Measurements from ENCODE around the gene CCL20.
A peak's percentile ranks its signal among the peaks of the same experiment; 100 is the strongest.
"Not testable (repeated sequence)": the region's sequence is repeated elsewhere in the genome, so short reads cannot be mapped to it uniquely, and the experiment has no call there.

Gene CCL20

DNA sequence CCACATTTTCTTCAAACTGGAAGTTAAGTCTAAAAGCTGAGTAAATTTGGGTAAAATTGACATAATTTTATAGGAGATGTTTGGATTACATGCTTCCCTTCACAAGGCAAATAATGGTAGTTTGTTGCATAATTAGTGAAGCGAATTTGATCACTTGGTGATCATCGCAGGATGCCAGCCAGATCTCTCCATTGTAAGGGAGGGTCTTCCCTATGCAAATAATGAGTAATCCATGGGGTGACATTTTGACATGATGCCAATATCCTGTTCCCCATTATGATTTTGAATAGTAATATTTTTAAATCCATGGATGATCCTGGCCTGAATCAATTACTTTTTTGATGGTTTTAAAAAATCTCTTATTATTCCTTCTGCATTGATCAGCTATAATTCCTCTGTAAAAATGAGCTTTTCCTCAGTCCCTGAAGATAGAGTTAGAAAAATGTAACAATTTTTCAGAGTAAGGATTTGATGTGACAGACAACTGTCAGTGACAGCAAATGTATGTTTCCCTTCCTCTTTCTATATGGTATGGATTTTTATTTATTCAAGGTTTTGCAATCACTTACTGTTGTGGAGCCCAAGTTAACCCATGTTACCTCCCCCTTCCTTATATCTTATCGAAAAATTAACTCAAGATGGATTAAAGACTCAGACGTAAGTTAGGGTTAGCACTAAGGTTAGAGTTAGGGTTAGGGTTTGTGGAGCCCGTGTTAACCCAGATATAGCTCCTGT, 21.4 kb downstream of the CCL20 start:
- no peak for DNase-seq

DNA sequence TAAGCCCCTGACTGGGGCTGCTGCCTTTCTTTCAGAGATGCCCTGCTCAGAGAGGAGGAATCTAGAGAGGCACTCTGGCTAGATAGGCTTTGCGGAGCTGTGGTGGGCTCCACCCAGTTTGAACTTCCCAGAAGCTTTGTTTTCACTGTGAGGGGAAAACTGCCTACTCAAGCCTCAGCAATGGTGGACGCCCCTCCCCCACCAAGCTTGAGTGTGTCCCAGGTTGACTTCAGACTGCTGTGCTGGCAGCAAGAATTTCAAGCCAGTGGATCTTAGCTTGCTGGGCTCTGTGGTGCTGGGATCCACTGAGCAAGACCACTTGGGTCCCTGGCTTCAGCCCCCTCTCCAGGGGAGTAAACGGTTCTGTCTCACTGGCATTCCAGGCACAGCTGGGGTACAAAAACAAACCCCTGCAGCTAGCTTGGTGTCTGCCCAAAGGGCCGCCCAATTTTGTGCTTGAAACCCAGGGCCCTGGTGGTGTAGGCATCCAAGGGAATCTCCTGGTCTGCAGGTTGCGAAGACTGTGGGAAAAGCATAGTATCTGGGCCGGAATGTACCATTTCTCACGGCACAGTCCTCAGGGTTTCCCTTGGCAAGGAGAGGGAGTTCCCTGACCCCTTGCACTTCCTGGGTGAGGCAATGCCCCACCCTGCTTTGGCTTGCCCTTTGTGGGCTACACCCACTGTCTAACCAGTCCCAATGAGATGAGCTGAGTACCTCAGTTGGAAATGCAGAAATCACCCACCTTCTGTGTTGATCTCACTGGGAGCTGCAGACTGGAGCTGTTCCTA, 25.9 kb downstream of the CCL20 start:
- not testable (repeated sequence) for DNase-seq

DNA sequence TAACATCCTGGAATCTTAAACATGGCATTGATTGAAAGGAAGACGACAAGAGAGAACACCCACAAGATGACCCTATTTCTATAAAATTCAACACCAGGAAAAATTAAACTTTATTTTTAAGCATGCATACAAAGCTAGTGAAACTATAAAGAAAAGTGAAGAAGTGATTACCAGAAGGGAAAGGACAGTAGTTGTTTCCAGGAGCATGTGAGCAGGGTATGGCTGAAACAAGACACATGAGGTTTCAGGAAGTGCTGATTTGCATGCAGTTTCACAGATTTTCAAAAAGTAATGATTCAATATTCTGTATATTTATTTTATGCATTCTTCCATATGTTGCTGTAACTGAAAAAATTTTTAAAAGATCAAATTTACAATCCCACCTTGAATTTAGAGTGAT, 33.2 kb downstream of the CCL20 start:
- DNase-seq: no peak

DNA sequence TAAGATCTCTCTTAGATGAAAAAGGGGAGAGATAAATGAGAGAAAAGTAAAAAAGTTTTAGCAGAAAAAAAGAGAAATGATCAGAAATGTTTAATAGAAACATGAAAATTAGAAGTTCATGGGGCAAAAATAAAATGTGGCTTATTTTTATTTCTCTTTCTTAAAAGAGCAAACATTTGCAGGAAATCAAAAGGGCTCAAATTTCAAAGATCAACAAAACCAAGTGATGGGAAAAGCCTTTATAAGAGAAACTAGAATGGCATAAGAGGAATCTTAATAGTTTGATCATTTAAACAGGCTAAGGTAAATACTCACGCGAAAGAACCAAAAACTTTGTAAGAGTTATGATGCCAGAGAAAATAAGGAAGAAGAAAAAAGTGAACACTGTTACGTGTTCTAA, 34.5 kb downstream of the CCL20 start:
- no peak for DNase-seq

DNA sequence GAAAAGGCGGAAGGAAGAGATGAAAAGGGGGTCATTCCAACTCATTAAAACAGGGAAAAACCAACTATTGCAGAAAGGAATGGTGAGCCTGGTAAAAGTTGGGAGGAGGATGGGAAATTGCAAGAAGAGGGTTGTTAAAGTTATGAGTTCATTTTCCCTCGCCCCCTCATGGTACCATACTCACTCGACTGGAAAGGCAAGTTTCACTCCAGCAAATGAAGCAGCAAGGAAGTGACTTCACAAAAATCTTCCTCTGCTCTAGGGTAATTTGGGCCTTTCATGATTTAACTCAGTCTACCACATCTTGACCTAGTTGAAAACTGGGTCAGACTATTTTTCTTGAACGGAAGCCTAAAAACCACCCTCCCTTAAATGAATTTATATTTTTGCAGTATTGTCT, 34.9 kb downstream of the CCL20 start:
- peak in 1 of 2 donors; percentile 8 for DNase-seq

DNA sequence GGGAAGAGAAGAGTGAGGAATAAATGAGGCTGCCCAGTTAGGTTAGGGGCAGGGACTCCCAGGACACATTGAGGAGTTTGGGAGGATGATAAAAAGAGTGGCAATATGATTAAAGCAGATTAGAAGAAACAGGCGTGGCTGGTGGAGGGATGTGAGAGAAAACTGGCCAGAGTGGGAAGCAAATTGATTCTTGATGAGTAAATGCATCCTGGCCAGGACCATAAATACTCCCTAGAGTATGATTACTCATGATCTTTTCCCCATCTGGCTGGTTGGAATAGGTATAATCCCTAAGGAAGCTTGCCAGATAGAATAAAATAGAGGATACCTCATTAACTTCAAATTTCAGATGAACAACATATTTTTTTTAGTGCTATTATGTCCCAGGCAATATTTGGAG, 36.3 kb downstream of the CCL20 start:
- no peak for DNase-seq

DNA sequence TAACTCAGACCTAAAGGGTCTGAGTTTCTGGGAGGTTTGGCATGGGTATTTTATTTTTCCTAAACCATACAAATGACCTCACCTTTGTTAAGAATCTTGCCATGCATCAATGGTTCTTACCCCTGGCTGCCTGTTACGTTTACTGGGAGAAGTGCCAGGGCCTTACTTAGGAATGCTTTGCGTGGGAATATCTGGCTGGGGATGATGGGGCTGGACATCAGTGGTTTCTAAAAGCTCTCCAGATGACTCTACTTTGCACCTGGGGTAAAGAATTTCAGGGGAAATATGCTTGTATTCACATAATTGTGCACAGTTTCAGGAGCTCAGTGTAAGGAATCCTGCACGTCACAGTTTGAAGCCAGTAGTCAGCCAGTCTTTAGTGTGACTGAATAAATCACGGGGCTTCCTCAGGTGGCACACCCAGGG, 39.6 kb downstream of the CCL20 start:
- no peak for DNase-seq

DNA sequence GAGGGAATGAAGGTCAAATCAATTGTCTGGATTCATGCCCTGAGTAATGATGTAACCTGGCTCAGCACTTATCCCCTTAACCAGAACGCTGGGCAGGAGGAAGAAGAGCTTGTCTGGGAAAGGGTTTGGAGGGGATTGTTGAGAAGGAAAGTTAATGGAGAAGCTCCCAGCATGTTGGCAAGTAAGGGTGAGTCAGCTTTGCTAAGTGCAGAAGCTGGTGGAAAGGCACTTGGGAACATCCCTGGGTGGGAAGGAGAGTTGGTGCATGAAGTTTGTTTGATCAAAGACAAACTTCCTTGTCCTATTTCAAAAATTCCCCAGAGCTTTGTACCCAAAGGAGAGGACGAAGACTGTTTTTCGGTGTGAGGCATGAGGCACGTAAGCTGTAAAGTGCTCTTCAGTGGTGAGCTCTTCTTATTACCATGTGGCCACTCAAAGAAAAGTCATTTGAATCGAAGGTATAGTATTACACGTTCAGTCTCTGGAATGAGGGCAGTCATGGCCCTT, 40.2 kb downstream of the CCL20 start:
- no peak for DNase-seq

DNA sequence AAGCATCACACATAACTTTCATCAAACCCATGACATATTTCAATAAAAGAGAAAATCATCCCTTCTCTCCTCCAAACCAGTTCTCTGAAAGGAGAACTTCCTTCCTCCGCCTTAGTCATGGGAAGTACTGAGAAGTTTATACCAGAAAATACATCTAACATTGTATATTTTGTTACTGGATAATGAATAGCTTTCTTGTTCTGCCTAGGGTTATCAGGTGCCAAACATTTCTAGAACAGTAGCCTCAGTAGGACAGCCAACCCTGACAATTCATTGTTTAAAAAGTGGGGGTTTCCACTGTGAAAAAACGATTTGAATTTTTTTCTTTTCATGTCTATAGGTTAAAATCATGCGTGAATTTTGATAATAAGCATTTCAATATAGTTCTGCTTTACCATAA, 41.8 kb downstream of the CCL20 start:
- no peak for DNase-seq

DNA sequence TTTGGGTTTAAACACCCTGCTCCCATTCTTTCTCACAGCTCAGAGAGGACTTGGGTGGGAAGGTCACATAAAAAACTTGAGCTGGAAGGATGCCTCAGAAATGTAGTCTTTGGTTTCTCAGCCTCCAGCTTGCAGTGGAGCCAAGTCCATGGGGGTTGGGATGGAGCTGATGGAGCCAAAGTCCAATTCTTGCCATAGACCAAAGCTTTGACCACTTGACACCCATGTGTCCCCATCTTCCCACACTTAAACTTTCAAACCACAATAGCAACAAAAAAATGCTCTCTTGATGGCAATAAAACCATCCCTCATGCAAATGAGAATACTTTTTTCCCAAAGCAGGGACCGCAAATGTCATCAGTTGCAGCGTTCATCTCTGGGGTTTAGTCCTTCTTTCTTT, 43.1 kb downstream of the CCL20 start:
- DNase-seq: no peak

DNA sequence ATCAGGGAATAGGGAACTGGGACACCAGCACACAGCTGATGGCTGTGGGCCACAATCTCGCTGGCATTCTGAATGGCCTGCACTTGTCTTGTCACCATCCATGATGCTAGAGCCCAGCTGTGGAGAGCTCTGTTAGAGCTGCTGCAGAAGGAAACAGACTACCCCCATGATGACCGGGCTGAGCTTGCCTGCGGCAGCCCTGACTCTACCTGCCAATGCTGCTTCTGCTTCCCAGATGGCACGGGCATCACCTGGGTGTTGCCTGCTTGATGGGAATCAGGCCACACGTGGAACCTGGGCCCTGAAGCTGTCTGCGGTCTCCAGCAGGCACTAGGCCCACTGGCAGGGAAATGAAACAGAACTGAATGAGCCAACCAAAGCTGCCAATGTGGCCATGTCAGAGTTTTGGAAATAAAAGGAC, 46.6 kb downstream of the CCL20 start:
- no peak for DNase-seq

DNA sequence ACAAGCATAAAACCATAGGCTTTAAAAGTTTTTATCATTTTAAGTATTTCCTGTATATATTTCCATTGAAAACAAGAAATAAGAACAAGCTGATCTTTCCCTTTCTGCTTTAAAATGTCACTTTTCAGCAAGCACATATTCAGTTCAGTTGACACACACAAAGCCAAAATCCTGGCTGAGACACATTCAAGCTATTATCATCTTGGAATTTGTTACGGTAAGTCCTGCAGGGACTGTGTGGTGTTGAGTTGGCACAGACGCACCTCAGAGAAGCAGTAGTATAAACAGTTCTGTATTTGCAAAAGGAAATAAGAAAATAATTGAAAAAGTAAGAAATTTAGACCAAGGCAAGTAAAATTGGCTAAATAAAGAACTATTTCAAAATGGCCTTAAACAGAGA, 47.4 kb downstream of the CCL20 start:
- DNase-seq: no peak

DNA sequence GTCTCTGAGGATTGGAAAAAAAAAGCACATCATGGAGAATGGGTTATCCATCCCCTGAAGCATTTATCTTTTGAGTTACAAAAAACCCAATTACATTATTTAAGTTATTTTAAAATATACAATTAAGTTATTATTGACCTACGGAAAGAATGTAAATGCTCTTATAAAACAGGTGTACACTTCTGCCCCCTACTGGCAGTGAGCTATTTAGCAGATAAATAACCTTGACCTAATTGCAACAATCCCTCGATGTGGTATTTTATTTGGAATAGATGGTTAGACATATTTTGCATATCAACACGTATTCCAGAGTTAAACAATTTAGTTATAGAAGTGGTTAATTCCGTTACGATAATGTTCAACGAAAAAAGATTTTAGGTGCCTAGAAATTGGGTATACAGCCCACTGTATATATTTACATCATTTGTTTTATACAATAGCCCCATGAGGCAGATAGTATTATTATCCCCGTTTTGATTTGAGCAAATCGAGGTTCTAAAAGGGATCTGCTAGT, 48.6 kb downstream of the CCL20 start:
- DNase-seq: peak; percentile 18 to 25

DNA sequence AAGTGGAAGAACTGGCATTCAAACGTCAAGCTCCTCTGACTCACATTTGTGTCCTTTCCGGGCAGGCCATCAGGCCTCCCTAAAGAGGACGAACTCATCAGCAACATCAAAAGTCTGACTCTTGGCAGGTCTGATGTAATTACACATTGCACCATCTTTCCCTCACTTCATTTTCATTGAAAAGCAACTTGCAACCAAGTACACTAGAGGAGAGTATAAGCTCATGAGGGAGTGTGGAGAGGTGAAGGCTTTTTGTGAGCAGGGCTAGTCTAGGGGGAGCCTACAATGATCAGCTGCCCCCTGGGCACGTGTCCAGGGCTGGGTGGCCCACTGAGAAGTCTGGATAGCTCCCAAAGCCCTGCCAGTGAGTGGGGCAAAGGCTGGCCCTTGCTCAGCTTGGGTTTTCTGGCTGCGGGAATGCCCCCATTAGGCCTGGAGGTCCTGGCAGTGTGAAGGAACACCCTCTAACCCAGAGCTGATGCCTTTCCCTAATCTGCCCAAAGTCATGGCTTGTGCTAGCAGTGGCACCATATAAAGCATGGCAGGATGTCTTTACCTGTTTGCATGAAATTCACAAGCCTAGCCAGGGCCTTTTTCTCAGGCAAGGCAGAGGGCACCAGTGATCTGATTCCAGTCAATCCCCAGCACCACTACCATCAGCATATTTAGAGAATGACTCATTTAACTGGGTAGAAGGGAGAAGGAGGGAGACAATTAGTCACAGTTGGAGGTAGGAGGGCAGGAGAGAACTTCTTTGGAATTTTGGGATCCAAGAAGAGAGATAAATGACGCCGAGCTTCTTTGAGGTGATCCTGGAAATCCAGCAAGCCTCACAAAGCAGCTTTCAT, 49.3 kb downstream of the CCL20 start:
- DNase-seq: no peak

DNA sequence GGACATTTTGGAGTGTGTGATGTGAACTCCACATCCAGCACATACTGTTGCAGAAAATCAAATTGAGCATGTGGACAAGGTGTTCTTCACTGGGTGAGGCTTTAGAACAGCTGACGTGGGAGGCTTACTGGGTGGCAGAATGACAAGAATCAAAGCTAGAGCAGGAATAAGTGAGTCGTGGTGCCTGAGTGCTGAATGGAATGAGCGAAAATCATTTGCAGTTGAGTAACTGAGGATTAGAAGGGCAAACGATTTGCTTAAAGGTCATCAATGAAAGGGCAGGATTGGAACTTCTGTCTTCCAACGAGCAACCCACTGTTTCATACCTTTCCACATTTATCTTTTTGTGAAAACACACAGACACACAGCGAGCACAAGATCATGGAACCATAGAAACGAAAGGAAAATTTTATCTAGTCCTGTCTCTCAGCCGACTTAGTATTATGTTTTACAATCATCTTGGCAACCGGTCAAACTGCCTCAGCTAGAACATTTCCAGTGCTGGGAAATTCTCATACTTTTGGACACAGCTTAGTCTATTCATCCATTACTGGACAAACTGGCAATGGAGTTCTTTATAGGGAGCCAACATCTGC, 50.6 kb downstream of the CCL20 start:
- no peak for DNase-seq

DNA sequence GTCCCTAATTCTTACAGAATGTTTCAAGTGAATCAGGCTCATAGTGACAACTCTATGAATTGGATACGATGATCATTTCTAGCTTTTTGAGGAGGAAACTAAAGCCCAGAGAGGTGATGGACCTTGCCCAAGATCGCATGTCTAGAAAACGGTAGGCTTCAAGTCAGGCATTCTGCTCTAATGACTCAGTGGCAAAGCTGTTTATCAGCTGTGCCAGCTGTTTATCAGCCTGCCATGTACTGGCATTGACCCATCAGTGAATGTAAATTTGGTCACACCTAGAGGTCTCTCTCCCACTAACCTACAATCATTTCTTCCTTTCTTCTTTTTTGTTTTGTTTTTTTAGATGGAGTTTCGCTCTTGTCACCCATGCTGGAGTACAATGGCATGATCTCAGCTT, 51.6 kb downstream of the CCL20 start:
- no peak for DNase-seq
